GM18519 (cell line): ENCODE measurements around the gene CYSLTR1.
"Not testable (repeated sequence)": the region's sequence is repeated elsewhere in the genome, so short reads cannot be mapped to it uniquely, and the experiment has no call there.

ENCODE experiments used
- ATAC-seq: cut with Tn5 transposase; IDR thresholded peaks from one replicate; pipeline ENCODE4 v1.9.1; 2021; ENCODE audit warnings: mild to moderate bottlenecking, moderate library complexity; ENCODE audit not compliant: unreplicated experiment, low FRiP score

CYSLTR1 gene

GRCh38 chrX:78327370-78328086 is at the start of gene CYSLTR1:
TSS of gene CYSLTR1 (minus strand) at chrX:78327611. CDS start at chrX:78273746, 53,865 bp downstream.
- ATAC-seq = peak; percentile 44

- no peak for ATAC-seq
These were observed 49.8 kb upstream of the CYSLTR1 start for GRCh38 chrX:78377186-78377585.

- peak; percentile 93 for ATAC-seq
These were observed 48.5 kb upstream of the CYSLTR1 start for GRCh38 chrX:78375894-78376293.

GRCh38 chrX:78366576-78366975 is 39.2 kb upstream of the CYSLTR1 start:
- ATAC-seq = no peak

- ATAC-seq = no peak
These were observed 30.1 kb upstream of the CYSLTR1 start for GRCh38 chrX:78357342-78358055.

GRCh38 chrX:78333521-78333920 is 6.1 kb upstream of the CYSLTR1 start:
- ATAC-seq = peak; percentile 72

- no peak for ATAC-seq
These were observed 4.3 kb upstream of the CYSLTR1 start for GRCh38 chrX:78331708-78332107.

GRCh38 chrX:78330540-78330939 is 3.1 kb upstream of the CYSLTR1 start:
- ATAC-seq = no peak

GRCh38 chrX:78330068-78330467 is 2.7 kb upstream of the CYSLTR1 start:
- ATAC-seq = no peak

- no peak for ATAC-seq
These were observed 2.1 kb upstream of the CYSLTR1 start for GRCh38 chrX:78329486-78329885.

- ATAC-seq = no peak
These were observed 1.0 kb downstream of the CYSLTR1 start for GRCh38 chrX:78326401-78326800.

GRCh38 chrX:78322863-78323262 is 4.5 kb downstream of the CYSLTR1 start:
- ATAC-seq = no peak

GRCh38 chrX:78321809-78322208 is 5.6 kb downstream of the CYSLTR1 start:
- ATAC-seq = peak; percentile 89

GRCh38 chrX:78316265-78316664 is 11.1 kb downstream of the CYSLTR1 start:
- ATAC-seq = no peak

- ATAC-seq = no peak
These were observed 11.7 kb downstream of the CYSLTR1 start for GRCh38 chrX:78315745-78316144.

GRCh38 chrX:78314561-78314960 is 12.8 kb downstream of the CYSLTR1 start:
- ATAC-seq = no peak

GRCh38 chrX:78313526-78313925 is 13.9 kb downstream of the CYSLTR1 start:
- ATAC-seq = no peak

GRCh38 chrX:78307665-78308064 is 19.7 kb downstream of the CYSLTR1 start:
- no peak for ATAC-seq

- ATAC-seq = no peak
These were observed 24.3 kb downstream of the CYSLTR1 start for GRCh38 chrX:78303086-78303485.

GRCh38 chrX:78300933-78301332 is 26.5 kb downstream of the CYSLTR1 start:
- not testable (repeated sequence) for ATAC-seq

- ATAC-seq = no peak
These were observed 43.9 kb downstream of the CYSLTR1 start for GRCh38 chrX:78283511-78283910.

GRCh38 chrX:78237127-78237526 is 90.3 kb downstream of the CYSLTR1 start:
- ATAC-seq = no peak
